ENCODE data around the gene TMEM218.

The TMEM218 gene

DNA sequence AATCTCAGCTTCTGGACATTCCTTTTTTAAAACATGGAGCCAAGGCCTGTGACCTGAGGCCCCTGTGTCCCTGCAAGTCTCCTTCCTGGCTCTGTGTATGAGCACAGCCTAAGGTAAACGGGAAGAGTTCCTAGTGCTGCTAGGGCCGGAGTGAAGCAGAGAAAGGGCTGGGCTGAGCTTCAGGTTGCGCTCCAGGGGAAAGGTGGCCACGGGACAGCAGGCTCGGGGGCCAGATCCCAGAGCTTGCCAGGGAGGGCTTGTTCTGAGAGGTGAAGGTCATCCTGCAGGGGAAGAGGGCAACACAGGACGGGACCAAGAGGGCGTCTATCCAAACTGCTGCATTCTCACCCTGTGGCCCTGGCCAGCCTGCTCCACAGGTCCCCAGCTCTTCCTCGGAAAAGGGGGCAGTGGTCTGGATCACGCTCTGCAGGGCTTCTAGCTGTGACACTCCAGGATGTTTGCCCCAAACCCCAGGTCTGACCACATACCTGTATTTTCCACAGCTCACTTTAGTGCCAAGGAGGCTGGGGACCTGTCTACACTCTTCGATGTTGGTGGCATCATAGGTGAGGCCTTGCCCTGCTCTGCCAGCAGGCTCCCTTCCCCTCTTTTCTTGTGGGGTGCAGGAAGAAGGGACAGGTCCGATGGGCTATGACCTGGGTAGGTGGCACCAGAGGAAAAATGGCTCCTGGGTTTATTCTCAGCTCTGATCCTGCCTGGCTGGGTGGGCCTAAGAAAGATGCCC is 27.9 kb downstream of the TMEM218 start:
- no peaks in the 10 kb centered on the region for H3K9me3 ChIP-seq (ENCODE audit: low read length)
- no peaks in the 10 kb centered on the region for H3K36me3 ChIP-seq (ENCODE audit: insufficient read depth, low read length)
- H3K4me1 ChIP-seq (ENCODE audit: insufficient read depth, low read length) = peaks cover 14% of the 10 kb centered on the region
- H3K27me3 ChIP-seq (ENCODE audit: insufficient read depth, low read length) = no peaks in the 10 kb centered on the region
- H2AFZ ChIP-seq (ENCODE audit: low read depth, low read length) = no peak overlapping the region
- no peak overlapping the region for H3K4me3 ChIP-seq (ENCODE audit: low read length)

DNA sequence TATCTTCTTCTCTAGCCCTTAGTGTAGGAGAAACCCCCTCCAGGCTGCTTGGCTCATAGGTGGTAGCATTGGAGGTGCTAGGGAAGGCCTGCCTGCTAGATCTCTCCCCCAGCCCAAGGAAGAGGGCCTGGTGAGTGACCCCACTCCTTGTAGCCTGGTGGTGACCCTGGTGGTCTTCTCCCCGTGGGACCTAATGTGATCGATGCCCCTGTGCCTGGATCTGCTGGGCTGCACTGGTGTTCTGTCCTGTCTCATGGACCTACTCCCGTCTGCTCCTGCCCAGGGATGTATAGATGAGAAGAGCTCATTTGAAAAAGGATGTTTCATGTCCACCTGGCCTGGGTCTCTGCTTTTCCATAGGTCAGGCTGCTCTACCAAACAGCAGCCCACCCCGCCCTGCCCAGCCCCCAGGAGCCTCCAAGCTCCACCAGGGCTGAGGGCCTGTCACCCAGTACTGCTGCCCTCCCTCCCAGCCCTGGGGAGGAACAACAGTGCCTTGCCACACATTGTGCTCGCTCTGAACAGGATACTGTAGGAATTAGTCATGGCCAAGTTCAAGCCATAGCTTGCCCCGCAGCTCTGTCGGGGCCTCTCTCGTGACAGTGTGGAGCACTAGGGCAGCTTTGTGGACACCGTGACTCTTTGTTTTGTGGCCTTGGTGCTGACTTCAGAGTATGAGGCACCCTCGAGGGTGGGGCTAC is 28.7 kb downstream of the TMEM218 start:
- H3K36me3 ChIP-seq (ENCODE audit: insufficient read depth, low read length) = no peaks in the 10 kb centered on the region
- no peak overlapping the region for H2AFZ ChIP-seq (ENCODE audit: low read depth, low read length)
- H3K9me3 ChIP-seq (ENCODE audit: low read length) = no peaks in the 10 kb centered on the region
- H3K4me3 ChIP-seq (ENCODE audit: low read length) = no peak overlapping the region
- peaks cover 14% of the 10 kb centered on the region for H3K4me1 ChIP-seq (ENCODE audit: insufficient read depth, low read length)
- no peaks in the 10 kb centered on the region for H3K27me3 ChIP-seq (ENCODE audit: insufficient read depth, low read length)

DNA sequence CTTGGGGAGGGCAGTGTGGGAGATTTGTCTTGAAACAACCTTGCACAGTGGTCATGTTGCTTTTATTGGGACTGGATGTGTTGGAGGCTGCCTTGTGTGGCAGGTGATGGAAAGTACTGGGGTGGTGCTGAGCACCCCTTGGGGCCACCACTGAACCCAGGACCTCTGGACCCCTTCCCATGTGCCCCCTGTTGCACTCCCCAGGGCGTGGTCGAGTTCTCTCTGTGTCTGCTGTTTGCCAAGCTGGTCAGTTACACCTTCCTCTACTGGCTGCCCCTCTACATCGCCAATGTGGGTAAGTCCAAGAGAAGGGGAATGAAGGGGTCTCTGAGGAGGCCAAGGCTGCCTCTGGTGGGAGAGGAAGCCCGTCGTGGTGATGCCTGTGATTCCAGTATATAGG is 29.4 kb downstream of the TMEM218 start:
- H3K9me3 ChIP-seq (ENCODE audit: low read length) = no peaks in the 10 kb centered on the region
- H3K4me1 ChIP-seq (ENCODE audit: insufficient read depth, low read length) = peaks cover 14% of the 10 kb centered on the region
- H3K4me3 ChIP-seq (ENCODE audit: low read length) = no peak overlapping the region
- H3K27me3 ChIP-seq (ENCODE audit: insufficient read depth, low read length) = no peaks in the 10 kb centered on the region
- no peaks in the 10 kb centered on the region for H3K36me3 ChIP-seq (ENCODE audit: insufficient read depth, low read length)
- H2AFZ ChIP-seq (ENCODE audit: low read depth, low read length) = no peak overlapping the region

DNA sequence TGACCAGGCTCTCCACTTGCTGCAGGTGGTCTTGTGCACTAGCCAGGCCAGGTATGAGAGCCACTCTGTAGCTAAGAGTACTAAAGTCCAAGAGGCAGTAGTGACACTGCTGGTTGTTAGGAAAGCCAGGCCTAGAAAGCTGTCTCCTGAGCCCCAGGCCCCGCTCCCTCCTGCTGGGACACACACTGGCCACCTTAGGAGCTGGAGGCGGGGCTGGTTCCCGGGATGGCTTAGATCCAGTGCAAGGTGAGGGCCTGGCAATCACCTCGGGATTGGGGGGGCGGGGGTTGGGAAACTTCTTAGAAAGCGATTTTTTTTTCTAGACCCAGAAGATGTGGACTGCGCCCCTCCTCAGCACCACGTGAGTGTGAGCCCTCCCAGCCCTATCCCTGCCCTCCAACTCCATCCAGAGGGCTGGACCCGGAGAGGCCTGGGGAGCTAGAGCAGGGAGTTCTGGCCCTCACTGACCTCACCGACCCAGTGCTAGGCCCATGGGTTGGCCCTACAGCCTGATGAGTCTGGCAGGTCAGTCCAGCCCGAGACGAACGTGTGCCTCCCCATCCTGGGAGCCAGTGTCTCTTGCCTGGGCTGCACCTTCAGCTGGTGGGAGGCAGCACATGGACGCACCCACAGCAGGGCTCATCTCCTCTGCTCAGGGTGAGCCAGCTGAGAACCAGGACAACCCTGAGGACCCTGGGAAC is 30.2 kb downstream of the TMEM218 start:
- Histone ChIP-seq H3K4me3 (ENCODE audit: low read length) (no peak overlapping the region), H2AFZ (ENCODE audit: low read depth, low read length) (no peak overlapping the region), H3K4me1 (ENCODE audit: insufficient read depth, low read length) (peaks cover 14% of the 10 kb centered on the region), H3K36me3 (ENCODE audit: insufficient read depth, low read length) (no peaks in the 10 kb centered on the region), H3K27me3 (ENCODE audit: insufficient read depth, low read length) (no peaks in the 10 kb centered on the region), H3K9me3 (ENCODE audit: low read length) (no peaks in the 10 kb centered on the region)

DNA sequence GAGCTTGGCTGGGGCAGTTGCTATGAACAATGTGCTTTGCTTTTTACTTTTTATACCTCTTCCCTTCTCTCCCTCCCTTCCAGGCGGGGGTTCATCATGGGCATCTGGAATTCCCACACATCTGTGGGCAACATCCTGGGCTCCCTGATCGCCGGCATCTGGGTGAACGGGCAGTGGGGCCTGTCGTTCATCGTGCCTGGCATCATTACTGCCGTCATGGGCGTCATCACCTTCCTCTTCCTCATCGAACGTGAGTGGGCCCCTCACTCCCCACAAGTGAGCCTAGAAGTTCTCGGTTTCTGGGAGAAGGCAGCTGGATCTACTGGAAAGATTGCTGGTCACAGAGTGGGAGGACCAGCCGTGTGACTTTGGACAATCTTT is 30.9 kb downstream of the TMEM218 start:
- H3K9me3 ChIP-seq (ENCODE audit: low read length) = no peaks in the 10 kb centered on the region
- no peaks in the 10 kb centered on the region for H3K36me3 ChIP-seq (ENCODE audit: insufficient read depth, low read length)
- peaks cover 14% of the 10 kb centered on the region for H3K4me1 ChIP-seq (ENCODE audit: insufficient read depth, low read length)
- no peak overlapping the region for H3K4me3 ChIP-seq (ENCODE audit: low read length)
- H3K27me3 ChIP-seq (ENCODE audit: insufficient read depth, low read length) = no peaks in the 10 kb centered on the region
- H2AFZ ChIP-seq (ENCODE audit: low read depth, low read length) = no peak overlapping the region

DNA sequence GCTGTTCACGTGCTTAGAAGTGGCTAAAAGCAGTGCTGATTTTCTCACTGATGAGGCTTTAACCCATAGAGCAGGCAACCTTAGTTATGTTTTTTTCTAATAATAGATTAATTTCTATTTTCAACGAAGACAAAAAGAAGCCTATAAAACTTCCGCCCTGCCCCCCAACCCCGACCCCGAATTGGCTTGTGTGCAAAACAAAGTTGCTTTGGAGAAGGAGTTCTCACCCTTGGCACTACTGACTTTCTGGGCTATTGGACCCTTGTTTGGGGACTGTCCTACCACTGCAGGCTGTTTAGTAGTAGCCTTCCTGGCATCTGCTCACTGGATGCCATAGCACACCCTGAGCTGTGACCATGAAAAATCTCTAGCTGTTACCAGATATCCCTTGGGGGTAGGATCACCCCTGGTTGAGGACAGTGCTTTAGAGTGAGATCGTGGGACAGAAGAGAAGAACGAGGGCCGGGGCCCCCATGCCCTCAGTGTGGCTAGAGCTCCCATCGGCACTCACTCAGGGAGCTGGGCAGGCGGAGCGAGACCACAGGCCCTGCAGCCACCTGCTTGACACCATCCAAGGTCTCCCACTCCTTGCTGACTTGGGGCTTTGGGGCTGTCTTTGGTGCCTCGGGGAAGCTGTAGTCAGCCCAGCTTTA is 31.4 kb downstream of the TMEM218 start:
- Histone ChIP-seq H3K27me3 (ENCODE audit: insufficient read depth, low read length) (no peaks in the 10 kb centered on the region), H2AFZ (ENCODE audit: low read depth, low read length) (no peak overlapping the region), H3K4me3 (ENCODE audit: low read length) (no peak overlapping the region), H3K4me1 (ENCODE audit: insufficient read depth, low read length) (peaks cover 14% of the 10 kb centered on the region), H3K9me3 (ENCODE audit: low read length) (no peaks in the 10 kb centered on the region), H3K36me3 (ENCODE audit: insufficient read depth, low read length) (no peaks in the 10 kb centered on the region)

DNA sequence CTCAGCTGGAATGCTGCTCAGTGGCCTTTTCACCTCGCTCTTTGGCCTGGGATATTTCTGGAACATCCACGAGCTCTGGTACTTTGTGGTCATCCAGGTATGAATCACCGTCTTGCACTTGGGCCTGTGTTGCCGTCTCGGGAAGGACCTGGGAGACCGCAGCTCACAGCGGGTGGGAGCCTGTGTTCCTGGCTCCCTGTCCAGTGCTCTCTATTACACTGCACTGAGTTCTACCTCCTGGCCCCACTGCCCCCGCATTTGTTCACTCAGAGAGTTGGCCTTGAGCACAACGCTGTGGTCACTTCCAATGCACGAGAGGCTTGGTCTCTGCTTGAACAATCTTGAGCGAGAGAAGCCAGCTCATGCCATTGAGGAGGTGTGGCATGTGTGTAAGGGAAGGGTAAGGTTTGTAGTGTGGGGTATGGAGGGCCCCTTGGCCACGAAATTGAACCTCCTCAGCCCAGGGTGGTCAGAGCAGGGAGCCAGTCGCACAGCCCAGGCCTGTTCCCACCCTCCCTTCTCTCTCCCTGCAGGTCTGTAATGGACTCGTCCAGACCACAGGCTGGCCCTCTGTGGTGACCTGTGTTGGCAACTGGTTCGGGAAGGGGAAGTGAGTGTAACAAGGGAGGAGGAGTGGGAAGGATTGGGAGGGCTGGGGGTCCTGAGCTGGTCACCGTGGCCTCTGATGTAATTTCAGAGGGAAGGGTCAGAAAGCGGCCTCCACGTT is 32.1 kb downstream of the TMEM218 start:
- Histone ChIP-seq H3K9me3 (ENCODE audit: low read length) (no peaks in the 10 kb centered on the region), H2AFZ (ENCODE audit: low read depth, low read length) (no peak overlapping the region), H3K4me3 (ENCODE audit: low read length) (no peak overlapping the region), H3K4me1 (ENCODE audit: insufficient read depth, low read length) (peaks cover 14% of the 10 kb centered on the region), H3K36me3 (ENCODE audit: insufficient read depth, low read length) (no peaks in the 10 kb centered on the region), H3K27me3 (ENCODE audit: insufficient read depth, low read length) (no peaks in the 10 kb centered on the region)

DNA sequence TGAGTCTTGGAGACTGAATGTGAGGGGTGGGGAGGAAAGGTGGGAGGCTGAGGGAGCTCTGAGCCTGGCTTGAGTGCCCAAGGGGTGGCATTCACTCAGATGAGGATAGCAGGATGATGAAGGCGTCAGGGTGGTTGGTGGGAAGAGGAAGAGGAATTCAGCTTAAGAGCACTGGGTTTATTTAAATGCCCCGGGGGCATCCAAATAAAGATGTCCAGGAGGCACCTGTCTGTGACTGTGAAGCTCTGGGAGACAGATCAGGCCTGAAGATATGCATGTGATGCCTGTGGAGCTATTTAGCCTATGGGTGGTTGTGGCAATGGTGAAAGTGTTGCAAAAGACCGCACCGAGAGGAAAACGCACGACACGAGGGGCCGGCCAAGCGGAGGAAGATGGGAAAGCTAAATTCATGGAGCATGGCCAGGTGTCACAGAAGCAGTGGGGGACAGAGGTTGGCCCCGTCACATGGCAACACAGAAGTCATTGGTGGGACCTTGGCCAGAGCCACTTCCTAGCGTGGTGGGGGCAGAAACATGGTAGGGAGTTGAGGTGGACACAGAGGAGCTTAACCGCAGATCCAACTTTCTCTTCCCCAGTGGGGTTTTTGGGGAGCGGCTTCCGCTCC is 32.8 kb downstream of the TMEM218 start:
- Histone ChIP-seq H2AFZ (ENCODE audit: low read depth, low read length) (no peak overlapping the region), H3K9me3 (ENCODE audit: low read length) (no peaks in the 10 kb centered on the region), H3K4me3 (ENCODE audit: low read length) (no peak overlapping the region), H3K4me1 (ENCODE audit: insufficient read depth, low read length) (peaks cover 12% of the 10 kb centered on the region), H3K27me3 (ENCODE audit: insufficient read depth, low read length) (peaks cover 2% of the 10 kb centered on the region), H3K36me3 (ENCODE audit: insufficient read depth, low read length) (no peaks in the 10 kb centered on the region)

DNA sequence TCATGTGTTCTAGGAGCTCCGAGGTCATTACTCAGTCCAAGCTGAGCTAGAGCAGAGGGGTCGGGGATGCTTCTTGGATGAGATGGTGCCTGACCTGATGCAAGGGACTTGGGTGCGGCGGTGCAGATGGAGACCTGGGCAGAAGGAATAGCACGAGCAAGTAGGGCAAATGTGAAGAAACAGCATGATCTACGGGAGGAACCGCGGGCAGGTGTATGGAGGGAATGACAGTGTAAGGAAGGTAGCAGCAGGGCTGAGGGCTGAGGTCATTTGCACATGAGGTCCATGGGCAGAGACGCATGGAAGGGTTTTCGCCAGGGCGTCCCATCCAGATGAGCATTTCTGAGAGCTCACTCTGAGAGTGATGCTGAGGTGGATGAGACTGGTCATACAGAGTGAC is 33.4 kb downstream of the TMEM218 start:
- Histone ChIP-seq H2AFZ (ENCODE audit: low read depth, low read length) (no peak overlapping the region), H3K36me3 (ENCODE audit: insufficient read depth, low read length) (no peaks in the 10 kb centered on the region), H3K27me3 (ENCODE audit: insufficient read depth, low read length) (peaks cover 3% of the 10 kb centered on the region), H3K4me1 (ENCODE audit: insufficient read depth, low read length) (peaks cover 6% of the 10 kb centered on the region), H3K9me3 (ENCODE audit: low read length) (no peaks in the 10 kb centered on the region), H3K4me3 (ENCODE audit: low read length) (no peak overlapping the region)

DNA sequence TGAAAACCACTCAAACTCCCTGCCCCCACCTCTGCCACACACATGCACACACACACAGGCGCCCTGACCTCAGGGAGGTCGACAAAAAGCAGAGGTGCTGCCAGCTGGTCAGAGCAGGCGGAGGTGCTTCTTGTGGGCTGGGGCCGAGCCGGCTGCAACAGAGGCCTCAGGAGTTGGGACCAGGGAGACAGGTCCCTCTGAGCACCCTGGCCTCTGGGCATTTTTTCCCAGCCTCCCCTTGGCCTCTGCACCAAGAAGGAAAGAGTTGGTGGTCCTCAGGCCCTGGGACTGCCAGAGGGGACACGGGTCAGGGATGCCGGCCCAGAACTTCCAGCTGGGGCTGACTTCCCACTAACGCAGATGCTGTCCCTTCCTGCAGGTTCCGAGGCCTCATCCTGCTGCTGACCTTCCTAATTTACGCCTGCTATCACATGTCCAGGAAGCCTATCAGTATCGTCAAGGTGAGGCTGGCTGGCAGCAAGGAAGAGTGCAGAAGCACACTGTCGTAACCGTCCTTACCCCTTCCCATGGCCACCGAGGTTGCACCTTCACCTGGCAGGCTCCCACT is 35.0 kb downstream of the TMEM218 start:
- no peak overlapping the region for H3K4me3 ChIP-seq (ENCODE audit: low read length)
- no peaks in the 10 kb centered on the region for H3K9me3 ChIP-seq (ENCODE audit: low read length)
- H3K36me3 ChIP-seq (ENCODE audit: insufficient read depth, low read length) = no peaks in the 10 kb centered on the region

DNA sequence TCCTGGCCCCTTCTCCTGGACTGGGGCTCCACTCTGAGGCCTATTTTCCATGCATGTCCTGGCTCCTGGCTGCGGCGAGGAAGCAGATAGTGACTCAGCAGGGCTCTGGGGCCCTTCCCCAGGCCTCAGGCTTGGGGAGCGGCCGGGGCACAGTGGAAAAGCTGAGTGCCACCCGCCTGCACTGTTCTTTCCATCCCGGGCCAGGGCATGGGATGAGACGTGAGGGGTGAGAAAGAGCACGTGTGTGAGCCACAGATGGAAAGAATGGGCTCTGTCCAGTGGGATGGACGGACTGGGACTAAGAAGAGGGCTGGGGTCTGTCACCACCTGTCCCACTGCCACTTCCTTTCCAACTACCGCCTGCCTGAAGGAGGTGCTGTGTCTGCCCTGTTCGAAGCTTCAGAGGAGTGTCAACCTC is 35.5 kb downstream of the TMEM218 start:
- Histone ChIP-seq H3K4me1 (ENCODE audit: insufficient read depth, low read length) (no peaks in the 10 kb centered on the region), H3K27me3 (ENCODE audit: insufficient read depth, low read length) (peaks cover 5% of the 10 kb centered on the region), H2AFZ (ENCODE audit: low read depth, low read length) (no peak overlapping the region), H3K9me3 (ENCODE audit: low read length) (no peaks in the 10 kb centered on the region), H3K36me3 (ENCODE audit: insufficient read depth, low read length) (no peaks in the 10 kb centered on the region), H3K4me3 (ENCODE audit: low read length) (no peak overlapping the region)

More for the DNA sequence above, 35.0 kb downstream of the TMEM218 start:
- Histone ChIP-seq H3K4me1 (ENCODE audit: insufficient read depth, low read length) (no peaks in the 10 kb centered on the region), H2AFZ (ENCODE audit: low read depth, low read length) (no peak overlapping the region), H3K27me3 (ENCODE audit: insufficient read depth, low read length) (peaks cover 5% of the 10 kb centered on the region)

DNA sequence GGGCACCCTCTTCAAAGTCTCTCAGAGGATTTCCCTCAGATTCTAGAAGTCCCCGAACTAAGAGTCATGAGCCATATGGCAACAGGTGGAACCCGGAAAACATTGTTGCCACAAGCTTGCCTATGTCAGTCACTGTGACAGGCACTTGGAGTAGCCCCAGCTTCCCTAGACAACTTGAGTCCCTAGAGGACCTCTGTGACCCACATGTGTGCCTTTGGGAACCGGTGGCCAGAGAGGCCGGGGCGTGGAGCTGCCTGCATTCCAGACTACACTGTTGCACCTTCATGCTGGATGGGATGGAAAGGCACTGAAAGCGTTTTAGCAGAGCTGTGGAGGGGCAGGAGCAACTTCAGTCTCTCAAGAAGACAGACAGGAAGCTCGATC is 36.2 kb downstream of the TMEM218 start:
- H3K27me3 ChIP-seq (ENCODE audit: insufficient read depth, low read length) = peaks cover 5% of the 10 kb centered on the region
- no peak overlapping the region for H2AFZ ChIP-seq (ENCODE audit: low read depth, low read length)
- H3K4me3 ChIP-seq (ENCODE audit: low read length) = no peak overlapping the region
- H3K36me3 ChIP-seq (ENCODE audit: insufficient read depth, low read length) = no peaks in the 10 kb centered on the region
- no peaks in the 10 kb centered on the region for H3K9me3 ChIP-seq (ENCODE audit: low read length)
- no peaks in the 10 kb centered on the region for H3K4me1 ChIP-seq (ENCODE audit: insufficient read depth, low read length)
